Measurements from ENCODE around the gene MRPL20. TPM values are rescaled to one million over a fixed set of nuclear protein-coding genes. Genes with fewer than 3 reads are reported as not detected.

The MRPL20 gene
- polyA plus RNA-seq, 3 donors = 84.3 to 186 (median 156) TPM

DNA sequence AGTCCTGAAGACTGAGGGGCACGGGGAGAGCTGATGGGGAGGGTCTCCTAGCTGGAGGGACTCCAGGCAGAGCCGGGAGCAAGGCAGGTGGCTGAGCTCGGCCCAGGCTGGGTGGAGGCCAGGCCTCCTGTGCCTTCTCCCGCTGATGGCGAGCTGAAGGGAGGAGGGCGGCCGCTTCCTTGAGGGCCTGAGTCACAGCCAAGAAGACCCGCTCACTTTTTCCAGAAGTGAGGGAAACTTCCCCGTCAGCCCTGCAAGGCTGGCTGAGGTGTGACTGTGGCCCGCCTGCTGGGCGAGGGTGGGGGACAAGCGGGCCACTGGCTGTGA, 26.7 kb upstream of the MRPL20 start:
- H3K4me2 ChIP-seq (replicated peaks; ENCODE audit: extremely low read depth, low read length, poor library complexity, severe bottlenecking) = no peak overlapping the region
- 0% methylated on average over 9 of the region's 12 CpGs for WGBS (ENCODE audit: insufficient coverage)
- no peak overlapping the region for H3K4me3 ChIP-seq (replicated peaks in 1 of 3; ENCODE audit: low read depth in 2 of 3, low read length in 3 of 3)
- intact Hi-C loops (cut with micrococcal nuclease) = no loop called here
- peaks cover 8 to 18% of the 10 kb centered on the region in 2 donors for H3K4me1 ChIP-seq (ENCODE audit: control insufficient read depth in 1 of 2, insufficient read depth in 2 of 2, low read length in 2 of 2)
- peaks cover 0 to 8% (median 0%) of the 10 kb centered on the region in 7 donors for H3K9me3 Mint-ChIP-seq
- H3K4me1 Mint-ChIP-seq = peaks cover 12% of the 10 kb centered on the region
- DNase-seq = peak in 1 of 3 donors; percentile 23
- peaks cover 0 to 6% of the 10 kb centered on the region in 2 donors for H3K9me3 ChIP-seq (replicated peaks in 1 of 2; ENCODE audit: control insufficient read depth in 1 of 2, insufficient read depth in 1 of 2, low read length in 2 of 2)
- H3K27ac Mint-ChIP-seq = no peak overlapping the region
- H3K9ac ChIP-seq (ENCODE audit: insufficient read depth, low read length, poor library complexity, severe bottlenecking) = no peak overlapping the region
- TF ChIP-seq, protein P1, sequence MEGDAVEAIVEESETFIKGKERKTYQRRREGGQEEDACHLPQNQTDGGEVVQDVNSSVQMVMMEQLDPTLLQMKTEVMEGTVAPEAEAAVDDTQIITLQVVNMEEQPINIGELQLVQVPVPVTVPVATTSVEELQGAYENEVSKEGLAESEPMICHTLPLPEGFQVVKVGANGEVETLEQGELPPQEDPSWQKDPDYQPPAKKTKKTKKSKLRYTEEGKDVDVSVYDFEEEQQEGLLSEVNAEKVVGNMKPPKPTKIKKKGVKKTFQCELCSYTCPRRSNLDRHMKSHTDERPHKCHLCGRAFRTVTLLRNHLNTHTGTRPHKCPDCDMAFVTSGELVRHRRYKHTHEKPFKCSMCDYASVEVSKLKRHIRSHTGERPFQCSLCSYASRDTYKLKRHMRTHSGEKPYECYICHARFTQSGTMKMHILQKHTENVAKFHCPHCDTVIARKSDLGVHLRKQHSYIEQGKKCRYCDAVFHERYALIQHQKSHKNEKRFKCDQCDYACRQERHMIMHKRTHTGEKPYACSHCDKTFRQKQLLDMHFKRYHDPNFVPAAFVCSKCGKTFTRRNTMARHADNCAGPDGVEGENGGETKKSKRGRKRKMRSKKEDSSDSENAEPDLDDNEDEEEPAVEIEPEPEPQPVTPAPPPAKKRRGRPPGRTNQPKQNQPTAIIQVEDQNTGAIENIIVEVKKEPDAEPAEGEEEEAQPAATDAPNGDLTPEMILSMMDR (IDR thresholded peaks at IDR 0.05) = no peak
- peak overlapping the region in 1 of 2 donors; percentile 30 for H3K4me3 Mint-ChIP-seq
- peaks cover 1 to 2% of the 10 kb centered on the region in 2 donors for H3K36me3 Mint-ChIP-seq
- no peaks in the 10 kb centered on the region for H4K20me1 ChIP-seq (ENCODE audit: insufficient read depth, low read length)
- H3K27ac ChIP-seq (ENCODE audit: low read depth in 1 of 2, low read length in 2 of 2) = no peak overlapping the region
- H3K36me3 ChIP-seq (replicated peaks in 1 of 2; ENCODE audit: control insufficient read depth in 1 of 2, insufficient read depth in 2 of 2, low read length in 2 of 2) = no peaks in the 10 kb centered on the region
- H3K79me2 ChIP-seq (ENCODE audit: insufficient read depth, low read length) = no peaks in the 10 kb centered on the region
- H3K27me3 Mint-ChIP-seq (ENCODE audit: low read depth in 3 of 3) = peaks cover 44 to 95% (median 62%) of the 10 kb centered on the region in 3 donors
- no peak overlapping the region for H2AFZ ChIP-seq (ENCODE audit: insufficient read depth, low read depth, low read length, poor library complexity, severe bottlenecking)
- peaks cover 19 to 67% of the 10 kb centered on the region in 2 donors for H3K27me3 ChIP-seq (ENCODE audit: control insufficient read depth in 2 of 2, insufficient read depth in 2 of 2, low read length in 2 of 2)

DNA sequence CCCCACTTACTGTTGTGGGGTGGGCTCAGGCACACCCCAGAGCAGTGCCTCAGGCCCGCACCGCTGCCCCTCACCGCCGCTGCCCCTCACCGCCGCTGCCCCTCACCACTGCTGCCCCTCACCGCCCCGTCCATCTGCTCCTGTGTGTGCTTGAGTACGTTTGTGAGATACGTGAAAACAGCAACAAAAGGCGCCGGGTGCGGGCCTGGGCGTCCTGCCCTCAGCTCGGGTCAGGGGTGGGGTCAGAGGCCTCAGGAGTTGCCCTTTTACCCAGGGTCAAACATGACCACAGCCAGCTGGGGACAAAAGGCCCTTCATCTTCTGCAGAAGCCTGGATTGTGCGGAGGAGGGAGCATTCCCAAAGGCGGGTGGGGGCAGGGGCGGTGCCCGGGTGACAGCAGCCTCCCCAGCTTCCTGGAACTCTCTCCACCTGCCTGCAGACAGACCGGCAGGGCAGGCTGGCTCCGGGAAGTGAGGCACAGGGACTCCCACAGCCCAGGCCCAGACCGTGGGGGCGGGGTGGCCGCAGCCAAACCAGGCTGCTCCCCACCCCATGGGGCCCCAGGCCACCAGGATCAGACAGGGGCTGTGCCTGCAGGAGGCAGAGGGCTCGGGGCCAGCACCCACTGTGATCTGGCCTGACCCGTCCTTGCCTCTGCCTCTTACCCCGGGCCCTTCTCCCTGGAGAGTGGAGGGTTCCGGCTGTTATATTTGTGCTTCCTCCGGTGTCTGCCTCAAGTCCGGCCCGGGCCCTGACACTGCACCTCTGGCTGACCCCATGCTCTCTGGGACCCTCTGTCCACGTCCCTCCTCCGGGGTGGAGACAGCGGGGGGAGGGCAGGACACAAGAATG, 26.1 kb upstream of the MRPL20 start:
- H3K27ac ChIP-seq (ENCODE audit: low read depth in 1 of 2, low read length in 2 of 2) = no peak overlapping the region
- H3K9me3 Mint-ChIP-seq = peaks cover 0 to 9% (median 0%) of the 10 kb centered on the region in 7 donors
- no peak overlapping the region for H3K9ac ChIP-seq (ENCODE audit: insufficient read depth, low read length, poor library complexity, severe bottlenecking)
- peaks cover 12% of the 10 kb centered on the region for H3K4me1 Mint-ChIP-seq
- peaks cover 19 to 72% of the 10 kb centered on the region in 2 donors for H3K27me3 ChIP-seq (ENCODE audit: control insufficient read depth in 2 of 2, insufficient read depth in 2 of 2, low read length in 2 of 2)
- H3K79me2 ChIP-seq (ENCODE audit: insufficient read depth, low read length) = no peaks in the 10 kb centered on the region
- H4K20me1 ChIP-seq (ENCODE audit: insufficient read depth, low read length) = no peaks in the 10 kb centered on the region
- intact Hi-C loops (cut with micrococcal nuclease) = no loop called here
- H3K4me1 ChIP-seq (ENCODE audit: control insufficient read depth in 1 of 2, insufficient read depth in 2 of 2, low read length in 2 of 2) = peaks cover 8 to 18% of the 10 kb centered on the region in 2 donors
- peak overlapping the region in 1 of 2 donors; percentile 46 for H3K4me3 Mint-ChIP-seq
- no peak overlapping the region for H3K27ac Mint-ChIP-seq
- TF ChIP-seq, protein P1 (IDR thresholded peaks at IDR 0.05) = no peak
- H3K36me3 ChIP-seq (replicated peaks in 1 of 2; ENCODE audit: control insufficient read depth in 1 of 2, insufficient read depth in 2 of 2, low read length in 2 of 2) = no peaks in the 10 kb centered on the region
- no peak for DNase-seq
- H3K27me3 Mint-ChIP-seq (ENCODE audit: low read depth in 3 of 3) = peaks cover 47 to 95% (median 66%) of the 10 kb centered on the region in 3 donors
- peaks cover 1 to 2% of the 10 kb centered on the region in 2 donors for H3K36me3 Mint-ChIP-seq
- no peak overlapping the region for H3K4me2 ChIP-seq (replicated peaks; ENCODE audit: extremely low read depth, low read length, poor library complexity, severe bottlenecking)
- peaks cover 0 to 6% of the 10 kb centered on the region in 2 donors for H3K9me3 ChIP-seq (replicated peaks in 1 of 2; ENCODE audit: control insufficient read depth in 1 of 2, insufficient read depth in 1 of 2, low read length in 2 of 2)
- no peak overlapping the region for H3K4me3 ChIP-seq (replicated peaks in 1 of 3; ENCODE audit: low read depth in 2 of 3, low read length in 3 of 3)
- WGBS (ENCODE audit: insufficient coverage) = 44% methylated on average over 28 of the region's 34 CpGs
- H2AFZ ChIP-seq (ENCODE audit: insufficient read depth, low read depth, low read length, poor library complexity, severe bottlenecking) = no peak overlapping the region

Measured in CD14-positive monocyte (primary cell).